Kidney epithelial cell (primary cell): ENCODE data around the gene FGF1. TPM values are rescaled to one million over a fixed set of nuclear protein-coding genes. Genes with fewer than 3 reads are reported as not detected.

Experiments used
- DNase-seq: peaks from one replicate; pipeline ENCODE4 v3.0.0-alpha.2; 2010; ENCODE audit warnings: low read depth
- H3K27me3 ChIP-seq: 2 replicates; pipeline ENCODE4 v1.6.0; 2011; ENCODE audit warnings: low read length; ENCODE audit not compliant: control insufficient read depth, insufficient read depth
- H3K36me3 ChIP-seq: 2 replicates; pipeline ENCODE4 v1.5.1; 2011; ENCODE audit warnings: low read length; ENCODE audit not compliant: control insufficient read depth, insufficient read depth
- H3K4me3 ChIP-seq: 2 replicates; pipeline ENCODE4 v1.5.1; 2011; ENCODE audit warnings: low read depth, mild to moderate bottlenecking, control low read depth, low read length
- CTCF ChIP-seq: IDR thresholded peaks from 2 replicates; pipeline ENCODE4 v1.5.1; 2011; ENCODE audit warnings: mild to moderate bottlenecking, moderate library complexity, low read length, control low read depth, inconsistent platforms; ENCODE audit not compliant: insufficient read depth, poor library complexity, severe bottlenecking
- total RNA-seq: library from RNA; depleted of rRNA; stranded (reverse); fragments of >200 nt; gene quantifications from 2 replicates; pipeline ENCODE4 v1.2.3, GENCODE V29; 2015

FGF1 gene
- total RNA-seq, 1 donor from 2014 or later = 12.1 TPM

- H3K36me3 ChIP-seq = no peaks in the 10 kb centered on the region
- no peaks in the 10 kb centered on the region for H3K27me3 ChIP-seq
- H3K4me3 ChIP-seq = no peak overlapping the region
- DNase-seq = no peak
- no peak for TF ChIP-seq CTCF
Observed at GRCh38 chr5:142640316-142641005, 45.4 kb downstream of the FGF1 start.

GRCh38 chr5:142639455-142639854 lies 46.4 kb downstream of the FGF1 start:
- Histone ChIP-seq H3K27me3 (no peaks in the 10 kb centered on the region), H3K36me3 (no peaks in the 10 kb centered on the region), H3K4me3 (no peak overlapping the region)
- TF ChIP-seq CTCF = no peak
- DNase-seq = no peak

- H3K36me3 ChIP-seq = no peaks in the 10 kb centered on the region
- no peak overlapping the region for H3K4me3 ChIP-seq
- no peak for DNase-seq
- no peaks in the 10 kb centered on the region for H3K27me3 ChIP-seq
- no peak for TF ChIP-seq CTCF
Observed at GRCh38 chr5:142637871-142638270, 48.0 kb downstream of the FGF1 start.

DNA sequence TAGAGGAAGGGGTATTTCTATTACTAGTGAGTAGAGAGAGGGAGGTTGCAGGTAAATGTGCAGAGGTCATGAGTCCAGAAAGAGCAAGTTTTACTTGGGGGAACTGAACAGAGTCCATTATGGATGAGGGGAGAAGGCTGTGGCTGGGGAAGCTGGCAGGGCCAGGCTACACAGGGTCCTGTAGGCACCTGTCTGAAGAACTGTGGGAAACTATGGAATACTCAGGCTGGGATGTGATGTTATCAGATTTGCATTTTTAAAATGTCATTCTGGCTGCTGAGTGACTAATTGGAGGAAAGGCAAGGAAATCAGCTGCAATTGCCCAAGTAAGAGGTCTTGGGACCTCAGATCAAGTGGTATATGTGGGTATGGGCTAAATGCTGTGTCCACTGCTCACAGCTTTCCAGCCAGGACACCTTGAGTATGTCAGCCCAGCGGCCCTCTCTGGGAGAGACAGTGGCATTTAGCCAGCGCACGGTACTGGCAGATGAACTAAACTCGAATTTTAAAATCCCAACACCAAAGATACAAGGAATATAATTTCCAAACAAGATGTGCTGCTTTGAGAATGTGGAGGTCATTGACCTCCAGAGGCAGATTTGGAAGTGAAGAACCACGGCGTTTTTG lies 49.1 kb downstream of the FGF1 start:
- H3K27me3 ChIP-seq = no peaks in the 10 kb centered on the region
- H3K36me3 ChIP-seq = no peaks in the 10 kb centered on the region
- no peak overlapping the region for H3K4me3 ChIP-seq
- TF ChIP-seq CTCF = no peak
- no peak for DNase-seq

DNA sequence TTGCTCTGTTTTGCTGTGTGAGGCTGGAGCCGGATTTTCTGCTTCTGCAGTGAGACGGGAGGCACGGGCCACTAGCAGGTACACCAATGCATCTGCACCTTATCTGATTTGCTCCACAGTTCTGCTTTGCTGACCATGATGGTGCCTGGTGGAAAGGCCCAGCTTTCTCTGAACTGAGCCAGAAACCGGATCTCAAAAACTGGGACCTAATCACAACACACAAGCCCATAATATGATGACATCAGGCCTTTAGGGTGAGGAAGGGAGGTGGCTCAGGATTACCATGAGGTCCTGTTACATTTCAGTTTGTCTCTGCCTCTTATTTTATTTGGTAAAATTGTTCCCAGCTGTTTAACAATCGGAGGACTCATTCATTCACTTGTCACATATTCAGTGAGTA lies 49.8 kb downstream of the FGF1 start:
- Histone ChIP-seq H3K27me3 (no peaks in the 10 kb centered on the region), H3K36me3 (no peaks in the 10 kb centered on the region), H3K4me3 (no peak overlapping the region)
- DNase-seq = no peak
- TF ChIP-seq CTCF = no peak
